GM13976 (cell line): Measurements from ENCODE around the gene SLC35F3.

ENCODE experiments used
- DNase-seq: peaks from one replicate; pipeline ENCODE4 v3.0.0; 2012; ENCODE audit warnings: low spot score
- CTCF ChIP-seq: IDR thresholded peaks from 2 replicates; pipeline ENCODE4 v1.5.1; 2012; ENCODE audit warnings: borderline replicate concordance, mild to moderate bottlenecking; ENCODE audit not compliant: insufficient read depth; ENCODE audit errors: extremely low read depth, missing control alignments, control extremely low read depth
- in situ Hi-C: fragments of 300-500 bp; cut with MboI; formaldehyde crosslinking; loops from one replicate; pipeline ENCODE4 v1.12.0; 2022; ENCODE audit warnings: low sequenced_read_pairs, mixed read lengths, inconsistent platforms; ENCODE audit not compliant: unreplicated experiment

The SLC35F3 gene

DNA sequence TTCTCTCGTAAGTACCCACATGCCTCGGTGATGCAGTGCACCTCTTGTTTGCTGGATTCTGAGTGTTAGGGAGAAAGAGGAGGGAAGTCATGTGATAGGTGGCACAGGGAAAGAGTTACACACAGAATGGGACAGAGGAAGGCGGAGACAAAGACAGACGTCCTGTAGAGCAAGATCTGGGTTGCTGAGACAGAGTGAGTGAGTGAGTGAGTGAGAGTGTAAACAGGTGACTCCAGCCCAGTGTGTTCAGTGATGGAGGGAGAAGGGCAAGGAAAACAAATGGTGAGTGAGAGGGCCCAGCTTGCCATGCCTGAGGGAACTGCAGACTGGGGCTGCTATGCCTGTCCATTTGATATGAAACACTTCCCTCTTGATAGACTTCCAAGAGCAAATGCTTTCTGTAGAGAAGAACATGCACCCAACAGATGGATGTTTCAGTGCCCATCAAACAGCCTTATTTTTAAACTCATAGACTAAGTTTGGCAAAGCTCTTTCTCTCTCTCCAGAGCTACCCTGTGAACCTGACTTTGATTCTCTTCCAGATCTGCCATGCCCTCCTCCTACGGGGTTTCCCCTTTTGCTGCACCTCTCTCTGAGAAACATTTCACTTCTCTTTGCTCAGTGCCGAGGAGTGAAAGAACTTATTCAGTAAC lies 258.9 kb downstream of the SLC35F3 start:
- no peak for DNase-seq
- in situ Hi-C loops, result no loop called here
- TF ChIP-seq CTCF, result no peak

DNA sequence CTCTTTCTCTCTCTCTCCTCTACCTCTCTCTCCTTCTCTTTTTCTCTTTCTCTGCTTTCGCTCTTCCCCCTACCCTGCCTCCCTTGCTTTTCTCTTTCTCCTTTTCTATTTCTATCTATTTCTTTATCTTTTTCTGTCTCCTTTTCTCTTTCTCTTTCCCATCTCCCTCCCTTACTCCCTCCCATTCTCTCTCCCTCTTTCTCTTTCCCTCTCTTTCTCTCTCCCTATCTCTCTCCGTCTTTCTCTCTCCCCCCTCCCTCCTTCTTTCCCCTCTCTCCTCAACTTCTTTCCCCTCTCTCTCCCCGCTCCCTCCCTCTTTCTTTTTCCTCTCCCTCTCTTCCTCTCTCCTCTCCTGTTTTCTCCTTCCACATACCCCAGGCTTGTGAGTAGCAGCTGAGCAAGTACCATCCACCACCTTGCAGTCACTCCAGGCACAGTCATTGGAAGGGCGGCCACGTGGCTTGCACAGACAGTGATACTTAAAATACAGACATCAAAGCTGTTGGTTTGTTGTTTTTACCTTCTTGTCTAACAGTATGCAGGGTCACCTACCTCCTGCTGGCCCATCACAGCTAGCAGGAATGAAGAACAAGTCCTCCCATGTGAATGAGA lies 259.7 kb downstream of the SLC35F3 start:
- no peak for TF ChIP-seq CTCF
- in situ Hi-C loops, result no loop called here
- DNase-seq, result no peak

DNA sequence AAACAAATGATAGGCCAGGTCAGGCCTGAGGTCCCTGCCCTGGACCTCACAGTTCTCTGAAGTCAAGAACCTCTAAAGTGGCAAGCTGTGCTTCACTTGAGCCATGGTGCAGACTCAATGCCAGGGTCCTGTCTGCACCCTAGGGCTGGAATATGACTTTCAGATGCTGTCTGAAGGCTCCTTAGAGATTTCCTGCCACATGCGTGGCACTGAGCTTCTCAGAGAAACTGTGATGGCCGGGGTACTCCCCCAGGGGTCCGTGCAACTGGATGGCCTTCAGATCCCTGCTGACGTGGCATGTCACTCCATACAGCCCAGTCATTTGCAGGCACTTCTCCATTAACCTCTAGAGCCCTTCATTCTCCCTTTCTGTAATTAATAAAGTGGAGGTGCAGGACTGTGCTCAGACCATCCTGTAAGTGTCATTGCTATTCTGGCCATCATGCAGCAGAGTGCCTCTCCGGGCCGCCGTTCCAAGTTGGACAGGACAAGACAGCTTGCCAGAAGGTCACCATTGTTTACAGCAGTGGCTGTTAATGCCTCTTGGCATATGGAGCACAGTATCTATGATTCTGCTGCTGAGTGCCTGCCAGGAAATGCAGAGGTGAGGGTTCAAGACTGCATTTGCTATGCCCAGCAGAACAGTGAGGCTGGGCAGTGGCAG lies 263.7 kb downstream of the SLC35F3 start:
- no peak for DNase-seq
- TF ChIP-seq CTCF, result no peak
- in situ Hi-C loops, result no loop called here

- TF ChIP-seq CTCF, result no peak
- no peak for DNase-seq
- in situ Hi-C loops, result no loop called here
These were observed 264.8 kb downstream of the SLC35F3 start for GRCh38 chr1:234169161-234169849.

- TF ChIP-seq CTCF, result no peak
- in situ Hi-C loops, result no loop called here
- DNase-seq, result no peak
These were observed 265.6 kb downstream of the SLC35F3 start for GRCh38 chr1:234170067-234170466.

- no peak for DNase-seq
- TF ChIP-seq CTCF, result no peak
- in situ Hi-C loops, result no loop called here
These were observed 266.1 kb downstream of the SLC35F3 start for GRCh38 chr1:234170622-234171021.
